NOMO-1 (cell line): ENCODE data around the gene NOS1AP.

Experiments used
- DNase-seq, 2 experiments: peaks; one replicate each; lab custom pipeline; 2025; ENCODE audit not compliant: unreplicated experiment in 2 of 2; lab: John Stamatoyannopoulos, UW

NOS1AP gene

GRCh38 chr1:162357681-162358266 is 288.3 kb downstream of the NOS1AP start:
- peak in 1 of 2 experiments; percentile 13 for DNase-seq

GRCh38 chr1:162358928-162359327 is 289.4 kb downstream of the NOS1AP start:
- DNase-seq, result no peak

GRCh38 chr1:162359523-162360236 is 290.2 kb downstream of the NOS1AP start:
- DNase-seq, result no peak

- no peak for DNase-seq
Measured at GRCh38 chr1:162360237-162360873, 290.9 kb downstream of the NOS1AP start.

GRCh38 chr1:162360874-162361260 is 291.4 kb downstream of the NOS1AP start:
- no peak for DNase-seq

GRCh38 chr1:162361349-162361748 is 291.9 kb downstream of the NOS1AP start:
- DNase-seq, result no peak

- no peak for DNase-seq
Measured at GRCh38 chr1:162363823-162364222, 294.3 kb downstream of the NOS1AP start.

GRCh38 chr1:162364498-162364897 is 295.0 kb downstream of the NOS1AP start:
- no peak for DNase-seq

GRCh38 chr1:162365284-162366020 is 296.0 kb downstream of the NOS1AP start:
- no peak for DNase-seq

GRCh38 chr1:162366149-162366548 is 296.7 kb downstream of the NOS1AP start:
- DNase-seq, result no peak

- DNase-seq, result no peak
Measured at GRCh38 chr1:162366671-162367070, 297.2 kb downstream of the NOS1AP start.

- DNase-seq, result no peak
Measured at GRCh38 chr1:162367073-162367472, 297.6 kb downstream of the NOS1AP start.

GRCh38 chr1:162367772-162368171 is 298.3 kb downstream of the NOS1AP start:
- DNase-seq, result no peak

- no peak for DNase-seq
Measured at GRCh38 chr1:162368451-162368850, 299.0 kb downstream of the NOS1AP start.

- DNase-seq, result no peak
Measured at GRCh38 chr1:162369571-162369970, 300.1 kb downstream of the NOS1AP start.

GRCh38 chr1:162370161-162370560 is 300.7 kb downstream of the NOS1AP start:
- no peak for DNase-seq

GRCh38 chr1:162370721-162371120 is 301.2 kb downstream of the NOS1AP start:
- DNase-seq, result no peak

- DNase-seq, result no peak
Measured at GRCh38 chr1:162371611-162372010, 302.1 kb downstream of the NOS1AP start.

GRCh38 chr1:162372159-162373071 is 302.9 kb downstream of the NOS1AP start:
- no peak for DNase-seq

GRCh38 chr1:162373072-162373427 is 303.6 kb downstream of the NOS1AP start:
- DNase-seq, result no peak
